HepG2 (cell line): Measurements from ENCODE around the gene FIBP. TPM values are rescaled to one million over a fixed set of nuclear protein-coding genes. Genes with fewer than 3 reads are reported as not detected.
A peak's percentile ranks its signal among the peaks of the same experiment; 100 is the strongest.

Source experiments
- ATAC-seq: fragments of 200-7000 bp; cut with Tn5 transposase; 3 replicates; pipeline ENCODE4 v1.9.1; 2020; ENCODE audit warnings: mild to moderate bottlenecking, moderate library complexity
- BruUV-seq: library from RNA; stranded (reverse); fragments of 400-500 nt; replicated peaks from 2 replicates; lab custom pipeline; 2021; lab: Mats Ljungman, UMichigan
- CTCF ChIA-PET: fragments of 300-600 bp; formaldehyde crosslinking; extraction: SDS; loops from one replicate; lab custom pipeline; 2021; ENCODE audit warnings: low total read pairs, inconsistent platforms, low intra/inter-chr PET ratio; lab: Yijun Ruan, JAX
- POLR2A ChIA-PET: fragments of 350-600 bp; sonication (Branson Sonifier 250); formaldehyde crosslinking; loops from one replicate; lab custom pipeline; 2020; ENCODE audit warnings: antibody characterized with exemption, inconsistent platforms; lab: Yijun Ruan, JAX
- DNase-seq: peaks from one replicate; pipeline ENCODE4 v3.0.0-alpha.2; 2015; ENCODE audit warnings: low spot score
- FAIRE-seq: peaks from 3 replicates; lab custom pipeline; 2011; peaks lifted over from hg19 to GRCh38; lab: Jason Lieb, UNC
- H2AFZ ChIP-seq: one replicate; pipeline ENCODE4 v1.6.1; 2011; ENCODE audit warnings: low read length, inconsistent platforms
- H3K27ac ChIP-seq: fragments of 300-600 bp; 3 replicates; pipeline ENCODE4 v1.8.0; 2011; ENCODE audit warnings: mixed run types, mild to moderate bottlenecking, mixed read lengths, low read length, inconsistent platforms; ENCODE audit not compliant: insufficient read depth; ENCODE audit errors: extremely low read length
- H3K27me3 ChIP-seq, 2 experiments: fragments of 200-600 bp in 1 of 2; 2 replicates in 1 of 2; 3 replicates in 1 of 2; pipeline versions ENCODE4 v1.6.0 to v1.8.0; 2011; ENCODE audit warnings: low read length in 2 of 2, mild to moderate bottlenecking in 2 of 2, moderate library complexity in 2 of 2, inconsistent platforms in 1 of 2; ENCODE audit not compliant: insufficient read depth in 2 of 2, control insufficient read depth in 1 of 2
- H3K36me3 ChIP-seq, 2 experiments: fragments of 200-600 bp in 1 of 2; replicated peaks in 1 of 2; 2 replicates in 1 of 2; 3 replicates in 1 of 2; pipeline versions ENCODE4 v1.5.1 to v1.8.0; 2011; ENCODE audit warnings: low read length in 2 of 2, inconsistent platforms in 1 of 2; ENCODE audit not compliant: insufficient read depth in 2 of 2, control insufficient read depth in 1 of 2
- H3K4me1 ChIP-seq: 2 replicates; pipeline ENCODE4 v1.5.1; 2012; ENCODE audit warnings: low read length, inconsistent platforms; ENCODE audit not compliant: insufficient read depth
- H3K4me2 ChIP-seq: 2 replicates; pipeline ENCODE4 v1.6.0; 2011; ENCODE audit warnings: low read depth, low read length, inconsistent platforms
- H3K4me3 ChIP-seq, 3 experiments: fragments of 200-600 bp in 1 of 3; sonication (generic), shearing (Covaris generic) in 1 of 3; replicated peaks in 1 of 3; 2 replicates each; pipeline ENCODE4 v1.5.1; 2011 to 2016; ENCODE audit warnings: low read length in 3 of 3, inconsistent platforms in 2 of 3, low read depth in 2 of 3, mild to moderate bottlenecking in 2 of 3, control low read depth in 1 of 3, mixed read lengths in 1 of 3; ENCODE audit not compliant: insufficient read depth in 1 of 3
- H3K79me2 ChIP-seq: one replicate; pipeline ENCODE4 v1.6.1; 2011; ENCODE audit warnings: low read length, inconsistent platforms; ENCODE audit not compliant: insufficient read depth
- H3K9ac ChIP-seq: 2 replicates; pipeline ENCODE4 v1.6.0; 2011; ENCODE audit warnings: mild to moderate bottlenecking, low read depth, low read length, inconsistent platforms; ENCODE audit not compliant: insufficient read depth
- H3K9me3 ChIP-seq: 2 replicates; pipeline ENCODE4 v1.5.1; 2012; ENCODE audit warnings: mild to moderate bottlenecking, low read length
- H4K20me1 ChIP-seq: 2 replicates; pipeline ENCODE4 v1.6.0; 2011; ENCODE audit warnings: inconsistent platforms, mild to moderate bottlenecking, low read length, moderate library complexity; ENCODE audit not compliant: insufficient read depth
- BHLHE40 ChIP-seq: IDR thresholded peaks from 2 replicates; pipeline ENCODE4 v1.6.1; 2011; ENCODE audit warnings: low read length, improper control_type of control experiment
- SMYD3 ChIP-seq: sonication (generic); formaldehyde crosslinking; IDR thresholded peaks from 2 replicates; pipeline ENCODE4 v1.8.1; 2023; ENCODE audit warnings: mild to moderate bottlenecking, missing genetic modification reagents
- SRY ChIP-seq: sonication (generic); formaldehyde crosslinking; IDR thresholded peaks from 2 replicates; pipeline ENCODE4 v1.8.0; 2022; ENCODE audit warnings: mild to moderate bottlenecking, missing genetic modification reagents
- SUZ12 ChIP-seq: fragments of 150-350 bp; IDR thresholded peaks from 2 replicates; pipeline ENCODE4 v1.6.1; 2014; ENCODE audit warnings: low read depth, low read length
- THAP8 ChIP-seq: sonication (generic); formaldehyde crosslinking; IDR thresholded peaks from 2 replicates; pipeline ENCODE4 v1.5.1; 2020; ENCODE audit warnings: missing genetic modification reagents, mild to moderate bottlenecking, borderline replicate concordance
- TMF1 ChIP-seq: sonication (generic); formaldehyde crosslinking; IDR thresholded peaks from 2 replicates; pipeline ENCODE4 v1.8.1; 2022; ENCODE audit warnings: low read depth, missing genetic modification reagents
- ZBTB10 ChIP-seq: sonication (generic); formaldehyde crosslinking; IDR thresholded peaks from 2 replicates; pipeline ENCODE4 v1.4.0; 2020; ENCODE audit warnings: missing genetic modification reagents, borderline replicate concordance
- ZC3H4 ChIP-seq: sonication (generic); formaldehyde crosslinking; IDR thresholded peaks from 2 replicates; pipeline ENCODE4 v1.4.0; 2020; ENCODE audit warnings: missing genetic modification reagents, borderline replicate concordance
- ZNF362 ChIP-seq: sonication (generic); formaldehyde crosslinking; IDR thresholded peaks from 2 replicates; pipeline ENCODE4 v1.4.0; 2020; ENCODE audit warnings: missing genetic modification reagents, mild to moderate bottlenecking, borderline replicate concordance
- ZNF441 ChIP-seq: sonication (generic); formaldehyde crosslinking; IDR thresholded peaks from 2 replicates; pipeline ENCODE4 v1.7.0; 2021; ENCODE audit warnings: missing genetic modification reagents, borderline replicate concordance
- ZNF512 ChIP-seq: sonication (generic); formaldehyde crosslinking; IDR thresholded peaks from 2 replicates; pipeline ENCODE4 v1.4.0; 2020; ENCODE audit warnings: mild to moderate bottlenecking, missing genetic modification reagents
- ZNF619 ChIP-seq: sonication (generic); formaldehyde crosslinking; IDR thresholded peaks from 2 replicates; pipeline ENCODE4 v1.4.0; 2020; ENCODE audit warnings: mild to moderate bottlenecking, missing genetic modification reagents
- WGBS: methylation state at CpG from one replicate; pipeline ENCODE4 v1.1.6; 2017; ENCODE audit warnings: low lambda C conversion rate; 5-methylcytosine and 5-hydroxymethylcytosine counted together
- in situ Hi-C: cut with HindIII; loops from 2 replicates; pipeline ENCODE4 v1.10.0; 2017; ENCODE audit warnings: low pct_unique_long_range_greater_than_20kb; ENCODE audit not compliant: extremely low pct_ligation_motif_present
- intact Hi-C: fragments of 100-400 bp; cut with micrococcal nuclease; formaldehyde crosslinking; loops from one replicate; pipeline ENCODE4 v1.10.0; 2022; ENCODE audit not compliant: unreplicated experiment
- polyA plus RNA-seq, 8 experiments: library from polyadenylated mRNA; depleted of rRNA in 3 of 8; stranded (reverse) in 7 of 8; unstranded in 1 of 8; fragments of >200 nt; fragmentation: Illumina TruSeq in 4 of 8; extraction: Trizol in 4 of 8; gene quantifications; 2 replicates each; pipeline versions ENCODE4 v1.2.1 to v1.2.3, GENCODE V29; 2011 to 2016; ENCODE audit warnings: low read depth in 4 of 8, missing spikeins in 1 of 8, mixed read lengths in 1 of 8; ENCODE audit not compliant: insufficient read depth in 1 of 8
- total RNA-seq, 5 experiments: library from RNA; depleted of rRNA; stranded (reverse); fragments of >200 nt; fragmentation: Illumina TruSeq; extraction: Trizol; gene quantifications; 2 replicates each; pipeline ENCODE4 v1.2.3, GENCODE V29; 2016; ENCODE audit warnings: low read depth in 1 of 5

The FIBP gene
- total and polyA plus RNA-seq, 2 of the 13 experiments (the other 11 are each of a cell fraction or from before 2014, with no cell fraction given): 42.9 to 62.1 TPM

- no peak for ATAC-seq
- Histone ChIP-seq H3K4me3 (peak overlapping the region; percentile 80 to 99 (median 89)), H3K9me3 (no peaks in the 10 kb centered on the region), H3K27me3 (no peaks in the 10 kb centered on the region; a peak in 1 of 5 replicates), H3K79me2 (peaks cover 32% of the 10 kb centered on the region), H3K4me2 (peak overlapping the region; percentile 100), H4K20me1 (peaks cover 28% of the 10 kb centered on the region), H3K27ac (peak overlapping the region; percentile 90), H3K9ac (peak overlapping the region; percentile 89), H2AFZ (no peak overlapping the region), H3K4me1 (peaks cover 47% of the 10 kb centered on the region), H3K36me3 (peaks cover 19 to 44% of the 10 kb centered on the region in 2 experiments)
- no peak for FAIRE-seq
- no peak for DNase-seq
- intact Hi-C loops: loop anchor here (2.0 kb wide), 1 partner anchor 29 kb away; the partner anchor contains the start of gene FIBP
- BruUV-seq: no TSS peak
- ChIA-PET CTCF (interaction anchor here (0.9 to 1.9 kb wide), 4 partner anchors 25 to 149 kb away, joined by 3 to 7 read pairs (median 5); no protein-coding TSS in a partner anchor), POLR2A (interaction anchor here (0.6 to 5.4 kb wide), 30 partner anchors 10 to 1014 kb away, joined by 3 to 81 read pairs (median 4); partner anchors contain the start of genes AP5B1, BANF1, CCDC85B and EFEMP2)
- in situ Hi-C loops: loop anchor here (10.0 kb wide), 1 partner anchor 305 kb away; the partner anchor contains the start of gene LTBP3
- WGBS: 3% methylated on average over 16 of the region's 16 CpGs
- no peak for TF ChIP-seq SMYD3 (CRISPR knock-in tag)
- TF ChIP-seq THAP8 (CRISPR knock-in tag): peak; percentile 64; the same call in 1 of the 2 replicates
- no peak for TF ChIP-seq ZBTB10 (CRISPR knock-in tag)
- TF ChIP-seq ZNF512: 0 out of 2 replicates have a peak, but pooled peaks have one; percentile 50
- TF ChIP-seq SUZ12: no peak
- no peak for TF ChIP-seq ZNF362 (CRISPR knock-in tag)
- 0 out of 2 replicates have a peak, but pooled peaks have one; percentile 7 for TF ChIP-seq BHLHE40
- TF ChIP-seq ZC3H4 (CRISPR knock-in tag): 0 out of 2 replicates have a peak, but pooled peaks have one; percentile 0
- peak; percentile 75; the same call in 1 of the 2 replicates for TF ChIP-seq ZNF619
- peak; percentile 63; the same call in 1 of the 2 replicates for TF ChIP-seq TMF1 (CRISPR knock-in tag)
- no peak for TF ChIP-seq SRY (CRISPR knock-in tag)
- TF ChIP-seq ZNF441: no peak
Measured at GRCh38 chr11:65859812-65860277, 28.4 kb downstream of the FIBP start.
